DOHH2 (cell line): ENCODE data around the gene IFT43.
A peak's percentile ranks its signal among the peaks of the same experiment; 100 is the strongest.

Experiments used
- H3F3A ChIP-seq: fragments of 200-600 bp; sonication (generic), shearing (Covaris generic); 2 replicates; pipeline ENCODE4 v1.6.0; 2016; ENCODE audit warnings: antibody characterized with exemption, mild to moderate bottlenecking; ENCODE audit not compliant: control insufficient read depth, insufficient read depth
- H3K27ac ChIP-seq: fragments of 200-600 bp; sonication (generic); 2 replicates; pipeline ENCODE4 v1.5.1; 2014; ENCODE audit warnings: low read depth, mild to moderate bottlenecking, low read length, moderate library complexity
- H3K27me3 ChIP-seq: fragments of 200-600 bp; sonication (generic); 2 replicates; pipeline ENCODE4 v1.6.1; 2014; ENCODE audit warnings: mild to moderate bottlenecking, low read length, mixed read lengths; ENCODE audit not compliant: control insufficient read depth
- H3K36me3 ChIP-seq: fragments of 200-600 bp; sonication (generic); 2 replicates; pipeline ENCODE4 v1.6.1; 2014; ENCODE audit warnings: mild to moderate bottlenecking, low read length, moderate library complexity, mixed read lengths; ENCODE audit not compliant: control insufficient read depth
- H3K4me1 ChIP-seq: fragments of 200-600 bp; sonication (generic); 2 replicates; pipeline ENCODE4 v1.6.1; 2014; ENCODE audit warnings: mild to moderate bottlenecking, low read length, mixed read lengths; ENCODE audit not compliant: control insufficient read depth
- H3K4me2 ChIP-seq: fragments of 200-600 bp; sonication (generic); 2 replicates; pipeline ENCODE4 v1.6.0; 2014; ENCODE audit warnings: mild to moderate bottlenecking, low read length, moderate library complexity
- H3K4me3 ChIP-seq: fragments of 200-600 bp; sonication (generic); 2 replicates; pipeline ENCODE4 v1.5.1; 2014; ENCODE audit warnings: mild to moderate bottlenecking, low read length, mixed read lengths
- H3K79me2 ChIP-seq: fragments of 200-600 bp; sonication (generic); 2 replicates; pipeline ENCODE4 v1.6.1; 2014; ENCODE audit warnings: mild to moderate bottlenecking, low read length, mixed read lengths; ENCODE audit not compliant: control insufficient read depth
- H3K9me2 ChIP-seq: fragments of 200-600 bp; sonication (generic); replicated peaks from 2 replicates; pipeline ENCODE4 v1.6.1; 2014; ENCODE audit warnings: mild to moderate bottlenecking, low read length, mixed read lengths; ENCODE audit not compliant: control insufficient read depth
- H3K9me3 ChIP-seq: fragments of 200-600 bp; sonication (generic); 2 replicates; pipeline ENCODE4 v1.6.1; 2014; ENCODE audit warnings: antibody characterized with exemption, low read length, mixed read lengths; ENCODE audit not compliant: control insufficient read depth, insufficient read depth
- H4K20me1 ChIP-seq: fragments of 200-600 bp; sonication (generic); 2 replicates; pipeline ENCODE4 v1.6.0; 2014; ENCODE audit warnings: low read depth, mild to moderate bottlenecking, antibody characterized with exemption, low read length, moderate library complexity; ENCODE audit not compliant: control insufficient read depth, insufficient read depth
- EZH2phosphoT487 ChIP-seq: fragments of 200-600 bp; sonication (generic); IDR thresholded peaks from 2 replicates; pipeline ENCODE4 v1.6.1; 2017; ENCODE audit warnings: borderline replicate concordance, mild to moderate bottlenecking, antibody characterized with exemption, low read length, moderate library complexity, mixed read lengths
- TF ChIP-seq, protein P1 (sequence below): fragments of 200-600 bp; sonication (generic); IDR thresholded peaks from one replicate; pipeline ENCODE4 v1.5.1; 2014; ENCODE audit warnings: antibody characterized with exemption, mild to moderate bottlenecking, low read depth, low read length; ENCODE audit not compliant: poor library complexity, severe bottlenecking

Gene IFT43

DNA sequence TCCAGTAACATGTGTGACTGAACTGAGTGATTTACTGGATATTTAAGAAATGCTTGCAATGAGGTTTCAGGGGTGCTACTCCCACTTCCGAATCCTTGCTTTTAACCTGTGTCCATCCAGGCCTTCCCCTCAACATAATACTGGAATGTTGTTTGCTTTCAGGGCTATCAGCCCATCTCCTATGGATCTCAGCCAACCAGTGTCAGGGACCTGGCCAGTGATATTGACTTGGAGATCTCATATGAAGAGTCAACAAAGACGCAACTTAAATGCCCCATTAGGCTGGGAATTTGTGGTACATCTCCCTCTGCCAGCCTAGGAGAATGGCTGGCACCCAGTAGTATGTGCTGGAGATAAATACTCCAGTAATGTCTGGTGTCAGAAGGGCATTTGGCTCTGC lies 889 bp upstream of the IFT43 start:
- Histone ChIP-seq H3K4me2 (no peak overlapping the region), H3K9me2 (no peaks in the 10 kb centered on the region), H4K20me1 (no peaks in the 10 kb centered on the region), H3K27me3 (peaks cover 36% of the 10 kb centered on the region), H3K4me1 (peaks cover 29% of the 10 kb centered on the region), H3K4me3 (no peak overlapping the region), H3F3A (no peaks in the 10 kb centered on the region; the same call in 1 of the 2 replicates), H3K9me3 (no peaks in the 10 kb centered on the region), H3K36me3 (no peaks in the 10 kb centered on the region), H3K27ac (no peak overlapping the region), H3K79me2 (no peaks in the 10 kb centered on the region)
- TF ChIP-seq, protein P1, sequence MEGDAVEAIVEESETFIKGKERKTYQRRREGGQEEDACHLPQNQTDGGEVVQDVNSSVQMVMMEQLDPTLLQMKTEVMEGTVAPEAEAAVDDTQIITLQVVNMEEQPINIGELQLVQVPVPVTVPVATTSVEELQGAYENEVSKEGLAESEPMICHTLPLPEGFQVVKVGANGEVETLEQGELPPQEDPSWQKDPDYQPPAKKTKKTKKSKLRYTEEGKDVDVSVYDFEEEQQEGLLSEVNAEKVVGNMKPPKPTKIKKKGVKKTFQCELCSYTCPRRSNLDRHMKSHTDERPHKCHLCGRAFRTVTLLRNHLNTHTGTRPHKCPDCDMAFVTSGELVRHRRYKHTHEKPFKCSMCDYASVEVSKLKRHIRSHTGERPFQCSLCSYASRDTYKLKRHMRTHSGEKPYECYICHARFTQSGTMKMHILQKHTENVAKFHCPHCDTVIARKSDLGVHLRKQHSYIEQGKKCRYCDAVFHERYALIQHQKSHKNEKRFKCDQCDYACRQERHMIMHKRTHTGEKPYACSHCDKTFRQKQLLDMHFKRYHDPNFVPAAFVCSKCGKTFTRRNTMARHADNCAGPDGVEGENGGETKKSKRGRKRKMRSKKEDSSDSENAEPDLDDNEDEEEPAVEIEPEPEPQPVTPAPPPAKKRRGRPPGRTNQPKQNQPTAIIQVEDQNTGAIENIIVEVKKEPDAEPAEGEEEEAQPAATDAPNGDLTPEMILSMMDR: no peak
- TF ChIP-seq EZH2phosphoT487: no peak

DNA sequence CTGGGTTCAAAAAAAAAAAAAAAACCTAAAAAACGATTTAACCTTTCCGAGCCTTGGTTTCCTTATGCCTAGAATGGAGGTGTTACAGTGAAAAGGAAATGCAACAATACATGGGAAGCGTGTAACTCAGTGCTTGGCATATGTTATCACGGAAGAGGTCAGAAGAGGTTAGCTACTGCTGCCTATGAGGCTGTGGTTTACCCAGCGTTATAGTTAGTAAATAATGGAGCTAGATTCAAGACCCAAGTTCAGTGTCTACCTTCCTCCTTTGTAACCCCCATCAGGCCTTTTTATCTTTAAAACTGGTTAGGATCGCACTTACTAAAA lies 839 bp downstream of the IFT43 start:
- H3K27ac ChIP-seq: no peak overlapping the region
- peak overlapping the region; percentile 84 for H3K4me2 ChIP-seq
- peaks cover 32% of the 10 kb centered on the region for H3K27me3 ChIP-seq
- peak overlapping the region; percentile 83 for H3K4me3 ChIP-seq
- no peaks in the 10 kb centered on the region for H3K36me3 ChIP-seq
- TF ChIP-seq, protein P1: no peak
- no peak for TF ChIP-seq EZH2phosphoT487
- H3K9me3 ChIP-seq: no peaks in the 10 kb centered on the region
- no peaks in the 10 kb centered on the region for H3K79me2 ChIP-seq
- H3K9me2 ChIP-seq: no peaks in the 10 kb centered on the region
- H4K20me1 ChIP-seq: no peaks in the 10 kb centered on the region
- no peaks in the 10 kb centered on the region; the same call in 1 of the 2 replicates for H3F3A ChIP-seq
- H3K4me1 ChIP-seq: peaks cover 25% of the 10 kb centered on the region

DNA sequence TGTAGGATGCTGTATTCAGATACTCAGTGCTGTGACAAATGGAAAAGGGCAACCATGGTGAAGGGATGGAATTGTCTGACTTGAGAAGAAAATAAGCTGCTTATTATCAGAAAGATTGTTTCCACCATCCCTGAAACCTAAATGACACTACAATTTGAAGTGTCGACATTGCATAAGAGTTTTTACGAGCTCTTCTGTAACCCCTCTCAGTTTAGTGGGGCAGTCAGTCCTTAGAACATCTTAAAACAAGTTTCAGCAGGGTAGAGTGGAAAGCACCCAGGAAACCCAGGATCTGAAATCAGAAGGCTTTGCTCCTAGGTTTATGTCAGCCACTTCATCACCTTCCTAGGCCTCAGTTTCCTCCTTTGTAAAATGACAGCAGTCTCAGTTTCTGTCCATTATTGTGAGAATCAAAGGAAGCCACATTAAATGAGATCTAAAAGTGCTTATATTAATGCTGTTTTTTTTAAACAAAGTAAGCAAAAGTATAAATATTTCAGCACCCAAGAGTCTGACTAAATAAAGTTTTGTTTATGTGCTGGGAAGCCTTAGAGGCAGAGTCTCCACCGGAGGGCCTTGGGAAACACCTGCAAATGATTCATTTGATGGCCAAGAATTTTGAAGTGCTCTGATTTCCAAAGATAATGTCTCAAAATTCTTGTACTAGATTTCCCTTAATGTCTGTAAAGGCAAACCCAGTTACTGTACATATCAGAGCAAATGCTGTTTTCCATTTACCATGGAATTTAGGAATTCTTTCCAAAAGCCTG lies 1.8 kb downstream of the IFT43 start:
- H3K4me1 ChIP-seq: peaks cover 16% of the 10 kb centered on the region
- H3K36me3 ChIP-seq: no peaks in the 10 kb centered on the region
- H3K9me3 ChIP-seq: no peaks in the 10 kb centered on the region
- no peaks in the 10 kb centered on the region for H3F3A ChIP-seq
- H3K4me2 ChIP-seq: no peak overlapping the region
- no peaks in the 10 kb centered on the region for H3K9me2 ChIP-seq
- peaks cover 26% of the 10 kb centered on the region for H3K27me3 ChIP-seq
- no peaks in the 10 kb centered on the region for H4K20me1 ChIP-seq
- H3K4me3 ChIP-seq: no peak overlapping the region
- H3K27ac ChIP-seq: no peak overlapping the region
- no peaks in the 10 kb centered on the region for H3K79me2 ChIP-seq
- TF ChIP-seq EZH2phosphoT487: no peak
- TF ChIP-seq, protein P1: no peak
